Measurements from ENCODE around the gene LIG4.

The LIG4 gene

DNA sequence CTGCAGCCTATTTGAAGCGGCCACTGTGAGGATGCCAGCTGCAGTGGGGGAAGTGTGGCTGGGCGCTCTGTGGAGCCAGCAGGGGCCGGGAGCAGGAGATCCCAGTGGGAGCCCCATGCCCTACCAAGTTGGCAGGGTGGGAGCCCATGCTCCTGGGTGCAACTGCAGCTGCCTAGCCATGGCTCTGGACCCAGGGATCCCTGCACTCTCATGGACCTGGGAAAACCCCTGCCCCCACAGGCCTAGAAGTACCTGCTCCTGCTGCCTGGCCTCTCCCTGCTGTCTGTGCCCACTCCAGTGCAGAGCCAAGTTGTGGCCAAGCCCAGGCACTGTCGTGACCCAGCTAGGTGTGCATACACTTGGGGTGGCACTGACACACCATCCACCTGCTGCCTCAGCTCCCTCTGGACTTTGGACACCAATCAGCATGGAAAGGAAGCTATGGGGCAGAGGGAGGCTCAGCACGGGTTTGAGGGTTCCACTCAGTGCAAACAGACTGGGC lies 20.9 kb downstream of the LIG4 start:
- DNase-seq (ENCODE audit: low spot score): no peak

DNA sequence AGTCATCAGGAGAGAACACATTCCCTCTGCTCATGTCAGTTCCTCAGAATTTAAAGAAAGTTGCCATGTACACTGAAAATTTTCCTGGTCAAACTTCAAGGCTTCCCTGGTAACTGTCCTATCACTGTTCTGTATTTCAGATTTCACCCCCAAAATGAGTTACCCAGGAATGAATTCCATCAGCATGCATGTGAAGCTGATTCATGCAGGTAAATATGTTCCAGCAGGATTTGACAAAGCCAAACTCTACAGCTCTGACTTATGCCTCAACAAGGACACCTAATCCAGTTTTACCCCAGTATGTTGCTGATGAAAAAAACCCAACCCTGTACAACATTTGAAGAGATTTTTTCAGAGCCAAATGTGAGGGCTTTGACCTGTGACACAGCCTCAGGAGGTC lies 21.5 kb downstream of the LIG4 start:
- no peak for DNase-seq (ENCODE audit: low spot score)

DNA sequence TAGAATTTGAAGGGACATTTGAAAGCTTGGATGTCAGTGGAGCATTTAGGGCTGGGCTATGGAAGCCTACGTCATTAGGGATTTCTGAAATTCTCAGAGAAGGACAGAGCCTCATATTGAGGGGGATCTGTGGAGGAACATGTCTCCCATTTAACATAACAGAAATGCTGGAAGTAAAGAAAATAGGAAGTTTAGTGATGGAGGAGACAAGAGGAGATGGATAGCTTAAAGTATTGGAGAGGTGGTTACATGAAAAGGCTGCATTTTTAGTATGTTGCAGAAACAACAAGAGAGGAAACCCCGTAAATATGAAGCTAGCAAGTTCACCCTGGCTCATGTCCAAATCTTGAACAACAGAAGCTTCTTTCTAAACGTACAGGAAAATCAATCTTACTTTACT lies 24.4 kb downstream of the LIG4 start:
- DNase-seq (ENCODE audit: low spot score): no peak

DNA sequence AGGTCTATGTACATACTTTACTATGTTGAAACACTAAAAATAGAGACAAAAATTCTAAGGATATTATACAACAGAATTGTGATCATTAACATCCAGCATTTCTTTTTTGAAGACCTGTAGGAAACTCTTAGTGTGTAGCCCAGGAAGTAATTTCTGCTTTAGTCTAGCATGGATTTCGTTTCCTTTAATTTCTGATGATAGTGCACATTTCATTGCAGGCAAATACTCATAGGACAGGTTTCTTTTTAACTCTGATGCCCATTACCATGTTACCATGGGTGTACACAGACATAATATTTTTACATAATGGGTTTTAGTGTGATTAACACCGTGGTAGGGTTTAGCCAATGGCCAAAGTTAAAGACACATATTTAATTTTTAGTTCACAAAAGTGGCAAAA lies 27.1 kb downstream of the LIG4 start:
- DNase-seq (ENCODE audit: low spot score): no peak

DNA sequence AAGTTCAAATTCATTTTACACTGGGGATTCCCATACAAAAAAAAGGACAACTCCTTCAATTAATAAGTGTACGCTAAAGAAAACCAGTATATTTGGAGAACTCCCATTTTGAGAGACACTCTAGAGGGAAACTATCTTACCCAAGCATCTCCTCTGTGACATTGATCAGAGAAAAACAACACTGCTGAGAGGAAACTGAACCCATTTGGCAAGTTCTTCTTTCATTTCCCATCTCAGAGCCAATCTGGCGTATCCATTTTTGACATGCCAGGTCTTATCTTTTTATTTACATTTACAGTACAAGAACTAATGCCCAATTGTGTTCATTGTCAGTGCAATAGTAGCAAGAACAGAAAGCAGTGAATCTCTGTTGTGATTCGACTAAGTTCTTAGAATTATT lies 30.1 kb downstream of the LIG4 start:
- no peak for DNase-seq (ENCODE audit: low spot score)

DNA sequence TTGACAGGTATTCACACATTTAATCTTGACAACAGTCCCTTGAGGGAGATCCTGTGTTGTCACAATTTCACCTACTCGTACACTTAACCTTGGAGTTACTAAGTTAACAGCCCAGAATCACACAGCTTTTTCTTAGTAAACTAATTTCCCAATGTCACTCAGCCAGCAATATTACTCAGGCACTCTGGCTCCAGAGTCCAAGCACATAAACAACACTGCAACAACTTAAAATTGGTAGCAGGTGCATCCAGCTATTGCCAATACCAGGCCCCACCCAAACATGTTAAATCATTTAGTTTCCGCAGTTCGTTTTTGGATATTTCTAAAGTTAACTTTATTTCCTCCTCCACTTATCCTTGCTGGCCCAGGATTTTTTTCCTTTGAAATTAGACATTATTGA lies 32.7 kb downstream of the LIG4 start:
- no peak for DNase-seq (ENCODE audit: low spot score)

DNA sequence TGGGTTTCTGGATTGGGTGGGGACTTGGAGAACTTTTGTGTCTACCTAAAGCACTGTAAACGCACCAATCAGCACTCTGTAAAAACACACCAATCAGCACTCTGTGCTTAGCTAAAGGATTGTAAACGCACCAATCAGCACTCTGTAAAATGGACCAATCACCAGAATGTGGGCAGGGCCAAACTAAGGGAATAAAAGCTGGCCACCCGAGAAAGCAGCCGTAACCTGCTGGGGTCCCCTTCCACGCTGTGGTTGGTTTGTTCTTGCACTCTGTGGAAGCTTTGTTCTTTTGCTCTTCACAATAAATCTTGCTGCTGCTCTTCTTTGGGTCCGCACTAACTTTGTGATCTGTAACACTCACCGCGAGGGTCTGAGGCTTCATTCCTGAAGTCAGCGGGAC lies 37.3 kb downstream of the LIG4 start:
- DNase-seq (ENCODE audit: low spot score): no peak

DNA sequence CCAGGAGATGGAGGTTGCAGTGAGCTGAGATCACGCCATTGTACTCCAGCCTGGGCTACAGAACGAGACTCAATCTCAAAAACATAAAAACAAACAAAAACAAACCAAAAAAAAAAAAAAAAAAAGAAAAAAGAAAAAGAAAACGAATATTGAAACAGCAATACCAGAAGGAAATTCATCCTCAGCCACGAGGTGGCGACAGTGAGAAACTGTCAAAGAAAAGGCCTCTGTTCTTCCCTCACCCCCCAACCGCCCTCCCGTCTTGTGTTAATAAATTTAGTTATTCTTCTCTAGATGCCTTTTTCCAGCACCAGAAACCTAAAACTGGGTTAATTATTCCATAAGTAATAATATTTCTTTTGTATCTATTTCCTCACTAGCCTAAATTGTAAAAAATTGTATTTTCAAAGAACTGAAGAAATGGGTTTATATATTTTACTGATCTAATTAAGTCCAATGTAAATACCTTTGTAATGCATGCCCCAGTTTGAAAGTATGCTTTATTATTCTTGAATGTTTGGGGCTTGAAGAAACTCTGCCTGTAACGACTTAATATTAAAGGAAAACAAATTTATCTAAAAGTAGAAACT lies 38.6 kb downstream of the LIG4 start:
- DNase-seq (ENCODE audit: low spot score): peak; percentile 15

DNA sequence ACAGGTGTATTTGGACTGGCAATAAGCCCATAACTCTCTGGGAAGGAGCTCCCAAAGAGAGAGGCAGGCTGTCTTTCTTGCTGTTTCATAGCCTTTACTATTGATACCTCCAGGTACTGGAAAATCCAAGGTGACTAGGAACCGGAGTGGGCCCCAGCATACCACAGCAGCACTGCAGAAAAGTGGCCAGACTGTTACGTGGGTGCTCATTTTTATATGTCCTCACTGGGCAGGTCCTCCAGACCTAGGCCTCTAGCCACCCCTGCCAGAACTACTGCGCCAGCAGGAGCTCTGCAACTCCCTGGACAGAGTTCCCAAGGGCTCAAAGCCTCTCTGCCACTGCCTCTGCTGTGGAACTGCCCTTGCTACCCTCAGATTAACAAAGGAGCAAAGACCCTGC lies 46.4 kb downstream of the LIG4 start:
- DNase-seq (ENCODE audit: low spot score): no peak

DNA sequence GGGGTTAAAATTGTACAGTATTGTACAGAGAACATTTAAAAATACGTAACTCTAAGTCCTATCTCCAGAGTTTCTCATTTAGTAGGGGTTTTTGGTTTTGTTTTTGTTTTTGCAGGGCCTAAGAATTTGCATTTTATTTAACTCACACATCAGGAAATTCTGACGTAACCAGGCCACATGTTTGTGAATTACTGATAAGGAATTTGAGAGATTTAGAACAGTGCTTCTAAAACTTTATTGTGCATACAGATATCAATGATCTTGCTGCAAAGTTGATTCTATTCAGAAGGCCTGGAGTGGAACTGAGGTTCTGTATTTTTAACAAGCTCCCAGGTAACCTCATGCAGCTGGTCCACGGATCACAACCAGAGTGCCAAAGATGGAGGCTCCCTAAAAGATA lies 49.3 kb downstream of the LIG4 start:
- DNase-seq (ENCODE audit: low spot score): no peak

DNA sequence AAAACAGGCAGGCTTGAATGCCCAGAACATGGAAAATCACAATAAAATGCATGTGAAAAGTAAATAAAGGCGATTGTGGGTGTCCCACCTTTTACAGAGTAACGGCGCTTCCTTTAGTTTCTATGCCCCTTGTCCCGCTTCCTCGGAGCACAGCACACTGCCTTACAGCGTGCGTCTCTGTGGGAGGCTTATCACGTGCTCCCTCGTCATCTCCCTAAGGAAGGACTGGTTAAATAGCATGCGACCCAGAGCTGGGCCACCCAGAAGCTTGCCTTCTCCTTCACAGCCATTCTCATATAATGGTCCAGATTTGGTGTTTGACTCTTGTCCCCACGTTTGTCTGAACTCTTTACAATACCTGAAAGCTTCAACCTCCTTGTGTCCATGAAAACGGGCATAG lies 56.6 kb downstream of the LIG4 start:
- no peak for DNase-seq (ENCODE audit: low spot score)
